Stimulated activated CD4-positive, alpha-beta T cell treated with anti-CD3 and anti-CD28 coated beads, Interleukin-2, amount 100 ng/mL, for 24 hours (primary cell): ENCODE measurements around the gene GARIN3.

Experiments
- DNase-seq, 2 donors: peaks; one replicate each; pipeline ENCODE4 v3.0.0-alpha.2; 2020

Gene GARIN3

DNA sequence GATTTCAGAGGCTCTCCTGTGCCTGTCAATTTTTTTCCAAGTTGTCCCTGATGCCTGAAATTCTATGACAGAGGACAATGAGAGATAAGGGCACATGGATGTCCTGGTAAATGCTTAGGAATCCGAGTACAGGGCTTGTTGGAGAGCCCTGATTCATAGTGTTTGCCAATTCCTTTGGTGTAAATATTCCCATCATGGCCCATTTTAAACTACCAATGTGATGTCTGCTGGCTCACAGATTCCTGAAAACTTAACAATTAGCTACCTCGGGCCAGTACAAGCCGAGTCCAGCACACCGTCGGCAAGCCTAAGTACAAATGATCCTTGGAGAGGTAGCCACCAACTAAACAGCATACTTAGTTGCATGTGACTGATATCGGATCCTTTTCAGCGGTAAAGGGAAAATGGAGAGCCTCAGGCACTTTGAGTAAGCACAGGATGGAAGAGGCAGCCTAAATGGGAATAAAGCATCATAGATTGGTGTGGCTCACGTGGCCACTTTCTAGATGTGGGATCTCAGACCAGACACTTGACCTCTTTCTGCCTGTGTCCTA is 18.1 kb upstream of the GARIN3 start:
- no peak for DNase-seq

DNA sequence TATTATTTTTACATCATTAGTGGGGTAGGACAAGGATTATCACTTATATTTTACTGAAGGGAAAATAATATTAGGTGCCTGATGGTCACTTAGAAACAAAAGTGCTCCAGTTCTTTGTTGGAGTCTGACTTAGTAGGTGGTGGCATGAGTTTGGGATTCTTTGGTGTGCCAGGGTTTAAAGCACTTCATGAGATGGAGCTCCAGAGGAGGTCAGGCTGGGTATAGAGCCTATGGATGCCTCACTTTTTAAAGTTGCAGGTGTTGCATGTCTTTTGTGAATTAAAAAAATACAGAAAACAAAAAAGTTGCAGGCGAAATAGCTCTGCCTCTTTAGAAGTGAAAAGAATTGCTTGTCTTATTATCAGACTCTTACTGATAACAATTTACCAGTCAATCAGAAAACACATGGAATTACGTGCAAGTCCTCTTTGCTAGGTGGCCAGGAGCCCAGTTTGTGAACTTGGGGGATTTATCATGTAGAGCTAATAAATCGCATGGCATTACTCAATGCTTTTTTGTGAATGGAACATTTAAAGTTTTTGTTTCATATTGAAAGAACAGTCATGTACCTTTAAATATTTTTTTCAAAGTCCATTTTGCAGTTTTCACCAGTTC is 16.2 kb upstream of the GARIN3 start:
- DNase-seq: peak in 1 of 2 donors; percentile 26

DNA sequence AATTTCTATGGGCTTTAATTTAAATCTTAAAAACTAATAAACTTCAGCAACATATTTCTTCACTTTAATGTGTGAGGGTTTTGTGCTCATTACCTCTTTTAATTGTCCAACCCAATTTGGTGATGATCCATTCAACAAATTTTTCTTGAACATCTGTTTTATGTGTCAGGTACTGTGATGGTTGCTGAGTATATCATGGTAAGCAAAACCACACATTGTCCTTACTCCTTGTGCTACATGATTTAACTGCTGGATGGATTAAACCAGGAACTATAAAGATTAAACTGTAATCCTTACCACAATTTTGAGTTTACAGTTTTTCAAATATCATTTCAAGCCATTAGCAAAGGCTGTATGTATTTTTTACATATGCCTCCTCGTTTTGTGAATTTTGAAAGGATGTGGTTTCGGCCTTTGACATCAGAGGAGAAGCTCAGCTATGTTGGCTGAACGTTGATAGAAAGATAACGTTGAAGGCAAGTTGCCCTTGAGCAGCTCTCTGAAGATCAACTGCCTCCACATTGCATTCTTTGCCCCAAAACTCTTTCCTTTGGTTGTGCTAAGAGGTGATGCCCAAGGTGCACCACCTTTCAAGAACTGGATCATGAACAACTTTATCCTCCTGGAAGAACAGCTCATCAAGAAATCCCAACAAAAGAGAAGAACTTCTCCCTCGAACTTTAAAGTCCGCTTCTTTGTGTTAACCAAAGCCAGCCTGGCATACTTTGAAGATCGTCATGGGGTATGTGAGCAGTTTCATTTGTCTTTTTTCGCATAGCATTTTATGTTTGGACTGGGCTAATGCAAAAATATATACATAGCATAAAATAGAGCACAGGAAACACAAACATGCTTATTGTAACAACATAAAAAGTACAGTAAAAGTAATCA is 14.6 kb upstream of the GARIN3 start, which contains the start of gene ITK:
Gene ITK, plus strand, starts transcription at position 467 of the 891 bp plus-strand sequence. Its CDS starts 138 bp downstream, at position 605.
- peak in 1 of 2 donors; percentile 41 for DNase-seq

DNA sequence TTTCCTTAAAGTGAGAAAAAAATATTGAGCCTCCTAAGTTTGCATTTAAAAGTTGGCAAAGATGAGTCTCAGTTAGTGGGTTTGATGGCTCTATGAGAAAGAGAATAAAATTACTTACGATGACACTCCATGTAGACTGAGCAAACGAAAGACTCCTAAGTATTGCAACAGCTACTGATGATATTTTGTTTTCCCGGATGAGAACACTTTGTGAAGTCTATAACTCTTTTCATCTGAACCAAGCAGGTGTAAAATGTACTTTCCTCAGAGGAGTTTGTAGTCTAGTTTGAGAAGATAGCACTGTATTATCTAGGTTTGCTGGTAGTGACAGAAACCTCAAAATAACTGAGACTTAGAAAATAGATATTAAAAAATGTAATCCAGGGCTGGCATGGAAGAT is 12.9 kb upstream of the GARIN3 start:
- no peak for DNase-seq

DNA sequence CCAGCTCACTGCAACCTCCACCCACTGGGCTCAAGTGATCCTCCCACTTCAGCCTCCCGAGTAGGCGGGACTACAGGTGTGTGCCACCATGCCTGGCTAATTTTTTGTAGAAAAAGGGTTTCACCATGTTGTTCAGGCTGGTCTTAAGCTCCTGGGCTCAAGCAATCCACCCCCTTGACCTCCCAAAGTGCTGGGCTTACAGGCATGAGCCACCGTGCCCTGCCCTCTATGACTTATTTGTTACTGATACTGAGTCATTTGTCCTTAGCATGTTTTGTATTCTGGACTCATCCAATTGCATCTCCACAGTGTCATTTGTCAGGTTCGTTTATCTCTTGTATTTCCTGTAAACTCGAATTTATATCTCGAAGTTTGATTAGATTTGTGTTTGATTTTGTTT is 11.9 kb upstream of the GARIN3 start:
- peak in 1 of 2 donors; percentile 28 for DNase-seq

DNA sequence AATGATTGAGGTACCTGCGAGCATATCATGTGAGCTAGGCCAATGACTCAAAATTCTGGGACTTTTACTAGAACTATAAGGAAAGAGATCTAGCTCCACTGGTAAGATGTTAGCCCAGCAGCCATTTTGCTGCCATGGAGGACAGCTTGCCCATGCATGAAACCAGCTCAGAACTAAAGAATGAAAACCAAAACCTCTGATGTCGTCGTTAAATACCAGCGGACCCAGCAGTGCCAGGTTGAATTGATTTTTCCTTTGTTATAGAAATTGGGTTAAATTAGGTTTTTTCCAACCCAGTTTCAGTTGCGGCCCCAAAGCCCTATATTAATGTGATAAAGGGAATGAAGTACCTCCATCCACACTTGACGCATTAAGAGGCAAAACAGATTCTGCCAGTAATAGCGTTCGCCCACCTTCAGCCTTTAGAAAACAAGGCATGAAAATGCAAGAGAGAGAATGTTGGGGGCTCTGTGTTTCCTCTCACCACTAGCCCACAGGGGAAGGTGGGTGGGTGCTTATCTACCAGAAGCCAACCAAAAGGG is 9.1 kb upstream of the GARIN3 start:
- DNase-seq: peak in 1 of 2 donors; percentile 29

DNA sequence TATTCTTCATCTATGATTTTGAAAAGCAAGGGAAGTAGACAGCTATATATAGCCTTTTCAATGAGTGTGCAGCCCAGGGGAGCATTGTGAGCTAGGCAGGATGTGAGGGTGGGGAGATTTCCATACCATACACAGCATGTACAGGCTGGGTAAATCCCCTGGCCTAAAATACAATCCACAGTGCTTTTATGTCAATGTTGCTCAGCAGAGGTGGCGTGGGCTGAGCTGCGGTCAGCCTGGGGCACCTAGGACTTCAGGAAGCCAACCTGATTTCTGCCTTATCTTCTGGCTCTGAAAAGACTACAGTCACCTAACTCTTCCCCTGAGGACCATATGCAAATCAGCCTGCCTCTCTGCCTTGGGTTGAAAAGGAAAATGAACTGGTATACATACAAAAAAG is 6.3 kb upstream of the GARIN3 start:
- DNase-seq: peak; percentile 88

DNA sequence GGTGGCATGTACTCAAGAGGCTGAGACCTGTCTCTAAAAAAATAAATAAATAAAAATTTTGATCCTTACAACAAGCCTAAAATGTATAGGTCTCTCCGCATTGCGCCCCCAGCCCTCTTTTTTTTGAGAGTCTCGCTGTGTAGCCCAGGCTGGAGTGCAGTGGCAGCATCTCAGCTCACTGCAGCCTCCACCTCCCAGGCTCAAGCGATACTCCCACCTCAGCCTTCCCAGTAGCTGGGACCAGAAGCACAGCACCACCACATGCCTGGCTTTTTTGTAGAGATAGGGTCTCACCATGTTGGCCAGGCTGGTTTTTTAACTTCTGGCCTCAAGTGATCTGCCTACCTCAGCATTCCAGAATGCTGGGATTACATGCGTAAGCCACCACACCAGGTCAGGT is 2.2 kb upstream of the GARIN3 start:
- no peak for DNase-seq

DNA sequence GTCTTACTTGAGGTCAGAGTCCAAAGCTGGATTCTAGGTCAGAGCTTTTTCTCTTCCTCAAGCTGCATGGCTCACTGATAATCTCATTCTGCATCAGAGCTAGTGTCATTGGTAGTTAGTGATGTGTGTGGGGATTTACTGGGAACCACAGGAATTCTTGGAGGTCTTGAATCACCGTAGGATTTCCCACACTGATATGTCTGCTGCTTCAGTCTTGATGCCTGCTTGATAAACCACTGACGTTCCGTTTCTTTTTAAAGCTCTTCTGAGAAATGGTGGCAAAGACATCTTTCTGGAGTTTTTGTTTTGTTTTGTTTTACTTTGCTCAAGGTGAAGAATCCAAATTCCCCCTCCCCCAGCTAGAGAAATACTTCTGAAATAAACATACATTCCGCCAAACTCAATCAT is 1.2 kb upstream of the GARIN3 start:
- DNase-seq: no peak

DNA sequence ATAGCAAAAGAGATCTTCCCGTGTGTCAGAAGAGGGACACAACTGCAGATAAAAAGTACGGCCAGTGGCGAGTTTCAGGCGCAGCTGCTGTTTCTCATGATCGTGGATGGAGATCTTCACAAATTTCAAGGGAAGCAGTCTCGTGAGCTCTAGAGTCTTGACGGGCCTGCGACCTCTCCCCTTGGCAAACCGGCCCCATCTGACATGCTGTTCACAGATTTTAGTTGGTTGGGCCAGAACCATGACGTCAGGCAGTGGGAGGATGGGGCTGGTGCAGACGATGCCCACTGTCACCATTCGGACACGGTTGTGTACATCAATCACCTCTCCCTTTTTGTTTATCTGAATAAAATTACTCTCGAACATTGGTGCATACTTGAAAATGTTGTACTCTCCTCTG is 396 bp downstream of the GARIN3 start:
- DNase-seq: no peak

DNA sequence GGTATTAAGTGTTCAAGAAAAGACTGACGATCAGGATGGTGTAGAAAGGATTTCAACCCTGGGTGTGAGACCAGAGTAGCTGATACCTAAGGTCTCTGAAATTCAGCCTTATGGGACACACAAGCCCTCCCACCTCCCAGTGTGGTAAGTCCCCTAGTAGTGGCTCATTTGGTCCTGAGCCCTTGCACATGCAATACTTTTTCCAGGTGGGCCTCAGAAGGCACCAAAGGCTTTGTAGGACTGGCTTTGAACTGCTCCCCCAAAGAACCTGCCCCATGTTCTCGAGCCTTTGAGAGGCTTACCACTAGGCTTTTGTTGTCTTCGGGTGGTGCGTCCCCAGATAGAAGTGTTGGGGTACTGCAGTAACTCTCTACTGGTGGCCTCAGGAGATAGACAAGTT is 803 bp downstream of the GARIN3 start:
- DNase-seq: no peak

DNA sequence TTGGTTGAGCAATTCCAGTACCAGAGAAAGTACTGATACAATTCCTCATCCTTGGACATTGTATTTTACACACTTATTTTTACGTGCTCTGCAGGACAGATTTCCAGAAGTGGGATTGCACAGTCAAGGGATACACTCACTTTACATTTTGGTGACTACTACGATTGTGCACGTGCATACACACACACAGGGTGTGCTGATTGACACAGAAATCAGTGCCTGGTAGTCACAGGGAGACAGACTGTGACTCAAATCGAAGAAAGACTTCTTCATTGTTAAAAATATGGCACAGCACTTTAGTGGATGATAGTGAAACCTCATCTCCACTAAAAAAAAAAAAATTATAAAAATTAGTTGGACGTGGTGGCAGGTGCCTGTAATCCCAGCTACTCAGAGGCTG is 1.5 kb downstream of the GARIN3 start:
- DNase-seq: no peak

DNA sequence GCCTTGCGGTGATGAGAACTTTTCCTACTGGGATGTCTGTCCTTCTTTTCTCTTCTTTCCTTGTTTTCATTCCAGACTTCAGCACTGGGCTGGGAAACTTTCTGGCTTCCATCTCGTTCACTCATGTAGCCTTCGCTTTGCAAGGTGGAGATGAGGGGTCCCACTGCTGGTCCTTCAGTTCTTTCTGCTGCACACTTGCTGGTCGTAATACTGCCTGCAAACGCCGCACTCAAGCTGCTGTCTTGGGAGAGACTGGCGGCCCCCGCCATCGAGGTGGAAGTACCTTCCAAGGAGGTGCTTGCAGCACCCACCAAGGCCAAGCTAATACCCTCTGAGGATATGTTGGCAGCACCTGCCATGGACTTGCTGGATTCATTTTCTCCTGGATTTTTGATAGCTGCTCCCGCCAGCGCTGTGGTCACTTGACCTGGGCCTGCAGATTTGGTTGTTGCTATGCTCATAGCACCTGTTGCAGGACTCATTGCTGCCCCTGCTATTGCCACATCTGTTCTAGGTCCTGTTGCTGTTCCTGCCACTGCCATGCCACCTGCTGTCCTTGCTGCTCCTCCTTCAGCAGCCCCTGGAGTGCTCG is 3.0 kb downstream of the GARIN3 start:
- DNase-seq: no peak

DNA sequence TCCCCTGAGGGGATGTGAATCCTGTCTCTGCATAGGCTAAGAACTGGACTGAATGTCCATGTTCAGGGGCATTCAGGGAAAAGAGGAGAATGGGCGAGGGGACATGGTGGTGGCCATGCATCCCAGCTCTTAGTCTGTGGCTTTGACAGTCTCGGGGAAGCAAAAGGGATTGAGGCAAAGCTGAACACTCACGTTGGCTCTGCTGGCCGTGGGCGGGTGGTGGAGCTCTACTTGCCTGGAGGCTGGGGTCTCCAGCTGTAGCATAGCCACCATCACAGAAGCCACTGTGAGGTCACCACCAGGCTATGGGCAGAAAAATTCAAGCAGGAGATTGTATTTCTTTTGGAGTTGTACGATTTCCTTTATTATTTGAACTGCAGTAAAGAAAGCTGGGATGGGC is 4.1 kb downstream of the GARIN3 start:
- no peak for DNase-seq

DNA sequence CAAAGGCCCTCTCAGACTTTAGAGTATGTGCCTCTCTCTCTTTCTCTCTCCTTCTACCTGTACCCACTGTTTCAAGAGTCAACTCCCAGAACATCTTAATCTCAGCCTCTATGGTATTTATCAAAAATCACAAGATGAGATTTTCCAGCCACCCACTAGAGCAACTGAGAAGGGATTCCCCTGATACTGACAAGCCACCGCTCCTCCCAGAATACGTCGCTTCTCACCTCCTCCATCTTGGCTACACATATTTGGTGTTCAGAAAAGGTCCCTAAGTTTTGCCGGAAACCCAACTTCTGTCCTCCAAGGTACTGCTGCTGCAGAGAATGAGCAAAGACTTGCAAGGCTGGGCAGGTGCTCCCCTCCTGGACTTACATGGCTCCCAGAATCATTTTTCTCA is 6.1 kb downstream of the GARIN3 start:
- DNase-seq: peak in 1 of 2 donors; percentile 52

DNA sequence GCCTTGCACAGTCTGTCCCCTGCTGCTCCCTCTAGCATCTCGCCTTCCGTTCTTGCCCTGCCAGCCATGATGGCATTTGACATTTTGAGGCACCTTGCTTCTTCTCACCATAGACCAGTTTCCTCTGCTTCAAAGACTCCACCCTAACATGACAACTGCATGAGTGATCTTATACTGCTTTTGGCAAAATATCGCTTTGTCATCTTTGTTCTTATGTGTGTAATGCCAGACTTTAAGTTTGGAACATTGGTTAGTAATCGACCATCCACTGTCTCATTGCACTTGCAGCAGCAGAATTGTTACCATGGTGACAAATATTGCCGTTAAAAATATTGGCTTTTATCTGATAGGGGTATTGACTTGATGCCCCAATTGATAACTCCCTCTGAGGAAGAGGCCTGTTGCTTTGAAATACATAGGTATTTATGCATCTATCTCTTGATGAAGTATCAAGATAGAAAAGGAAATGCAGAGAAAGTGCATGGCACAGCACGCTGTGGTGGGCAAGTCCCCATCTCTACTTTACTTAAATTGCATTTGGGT is 6.8 kb downstream of the GARIN3 start:
- no peak for DNase-seq

DNA sequence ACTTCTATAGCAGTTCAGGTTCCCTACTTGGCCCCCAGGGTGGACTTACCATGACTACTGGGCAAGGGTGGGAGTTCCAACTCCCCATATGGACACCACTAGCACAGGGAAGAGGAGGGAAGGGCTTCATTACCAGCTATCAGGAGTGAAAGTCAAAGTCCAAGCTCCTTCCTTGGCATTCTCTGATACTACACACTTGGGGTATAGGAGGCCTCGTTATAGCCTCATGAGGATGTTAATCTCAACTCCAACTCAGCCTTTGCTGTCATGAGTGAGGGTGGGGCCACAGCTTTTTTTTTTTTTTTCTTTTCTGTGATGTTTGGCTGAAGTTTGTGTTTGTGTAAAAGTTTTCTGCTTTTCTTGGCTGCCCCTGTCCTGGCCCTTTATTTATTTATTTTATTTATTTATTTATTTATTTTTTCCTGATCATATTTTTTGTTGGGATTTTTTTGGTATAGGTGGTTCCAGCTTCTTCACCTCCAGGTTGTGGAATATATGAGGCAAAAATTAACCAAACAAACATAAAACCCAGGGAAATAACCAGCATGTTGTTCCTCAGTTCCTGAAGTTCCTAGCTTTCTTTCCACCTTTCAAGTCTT is 8.7 kb downstream of the GARIN3 start:
- DNase-seq: no peak

DNA sequence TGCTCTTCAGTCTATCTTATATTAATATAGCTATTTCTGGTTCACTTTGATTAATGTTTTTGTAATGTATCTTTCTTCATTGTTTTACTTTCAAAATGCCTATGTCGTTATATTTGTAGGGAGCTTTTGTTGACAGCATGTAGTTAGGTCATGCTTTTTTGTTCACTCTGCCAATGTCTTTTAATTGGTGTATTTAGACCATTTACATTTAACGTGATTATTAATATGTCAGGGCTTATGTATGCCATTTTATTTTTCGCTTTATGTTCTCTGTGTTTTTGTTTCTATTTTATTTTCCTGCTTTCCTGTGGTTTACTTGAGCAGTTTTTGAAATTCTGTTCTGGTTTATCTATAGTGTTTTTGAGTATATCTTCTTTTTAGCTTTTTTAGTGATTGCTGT is 10.8 kb downstream of the GARIN3 start:
- no peak for DNase-seq

DNA sequence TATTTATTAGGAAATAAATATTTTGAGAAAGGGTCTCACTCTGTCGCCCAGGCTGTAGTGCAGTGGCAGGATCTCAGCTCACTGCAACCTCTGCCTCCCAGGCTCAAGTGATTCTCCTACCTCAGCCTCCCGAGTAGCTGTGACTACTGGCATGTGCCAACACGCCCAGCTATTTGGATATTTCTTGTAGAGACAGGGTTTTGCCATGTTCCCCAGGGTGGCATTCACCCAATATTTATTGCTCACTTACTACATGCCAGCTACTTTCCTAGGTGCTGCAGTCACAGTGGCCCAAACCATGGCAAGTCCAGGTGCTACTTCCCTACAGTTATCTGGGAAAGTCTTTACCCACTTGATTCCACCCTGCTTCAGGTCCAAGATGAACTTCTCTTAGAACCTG is 15.1 kb downstream of the GARIN3 start:
- no peak for DNase-seq

DNA sequence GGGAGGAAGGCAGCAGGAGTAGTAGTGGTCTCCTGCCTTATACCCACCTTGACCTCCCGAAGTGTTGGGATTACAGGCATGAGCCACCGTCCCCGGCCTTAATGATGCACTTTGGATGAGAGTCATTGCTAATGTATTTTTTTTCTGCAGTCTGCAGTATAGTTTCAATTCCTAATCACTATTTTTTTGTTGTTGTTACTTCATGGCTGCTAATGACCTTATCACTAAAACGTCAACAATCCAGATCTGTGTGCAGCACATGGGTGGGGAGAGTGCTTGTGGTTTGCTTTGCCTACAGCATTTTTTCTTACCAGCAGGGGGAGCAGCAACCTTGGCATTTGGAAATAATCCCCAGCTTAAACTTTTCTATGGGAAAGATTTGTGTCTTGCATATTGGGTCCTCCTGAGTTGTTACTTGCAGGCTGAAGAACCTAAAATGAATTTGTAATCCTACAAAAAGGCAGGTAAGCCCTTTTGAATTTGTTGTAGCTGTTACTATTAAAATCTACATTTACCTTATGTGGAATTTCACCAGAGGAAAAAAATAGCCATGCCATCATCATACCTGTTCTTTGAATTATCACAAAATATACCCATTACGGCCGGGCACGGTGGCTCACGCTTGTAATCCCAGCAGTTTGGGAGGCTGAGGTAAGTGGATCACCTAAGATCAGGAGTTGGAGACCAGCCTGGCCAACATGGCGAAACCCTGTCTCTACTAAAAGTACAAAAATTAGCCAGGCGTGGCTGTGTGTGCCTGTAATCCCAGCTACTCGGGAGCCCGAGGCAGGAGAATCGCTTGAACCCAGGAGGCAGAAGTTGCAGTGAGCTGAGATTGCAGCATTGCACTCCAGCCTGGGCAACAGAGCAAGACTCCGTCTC is 17.1 kb downstream of the GARIN3 start:
- peak; percentile 81 to 89 for DNase-seq

DNA sequence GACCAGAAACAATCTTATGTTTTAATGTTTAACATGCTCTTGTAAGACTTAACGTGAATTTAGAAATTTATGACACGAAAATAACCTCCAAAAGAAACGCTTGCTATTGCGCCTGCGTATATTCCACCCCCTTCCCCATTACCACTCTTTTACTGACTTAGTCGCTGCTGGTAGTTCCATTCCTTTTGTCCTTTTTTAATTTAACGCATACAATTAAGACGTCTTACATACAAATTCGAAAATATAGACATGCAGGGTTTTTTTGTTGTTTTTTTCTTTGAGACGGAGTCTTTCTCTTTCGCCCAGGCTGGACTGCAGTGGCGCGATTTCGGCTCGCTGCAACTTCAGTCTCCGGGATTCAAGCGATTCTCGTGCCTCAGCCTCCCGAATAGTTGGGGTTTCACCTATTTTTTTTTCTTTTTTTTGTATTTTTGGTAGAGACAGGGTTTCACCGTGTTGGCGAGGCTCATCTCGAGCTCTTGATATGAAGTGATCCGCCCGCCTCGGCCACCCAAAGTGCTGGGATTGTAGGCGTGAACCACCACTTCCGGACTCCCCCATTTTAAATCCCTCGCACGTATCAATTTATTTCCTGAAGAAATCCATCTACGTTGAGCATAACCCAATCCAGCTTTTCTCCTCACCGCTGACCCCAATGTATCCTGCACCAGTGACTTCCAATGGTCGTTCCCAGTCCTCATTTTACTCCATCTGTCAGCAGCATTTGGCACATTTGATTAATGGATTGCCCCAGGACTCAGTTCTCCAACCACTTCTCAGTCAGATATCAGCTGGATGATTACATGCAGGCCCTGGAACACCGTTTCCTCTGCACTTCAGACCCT is 22.7 kb downstream of the GARIN3 start:
- peak; percentile 57 to 63 for DNase-seq
